ENCODE data around the gene ANKRD10.

ANKRD10 gene

GRCh38 chr13:110885516-110885915 is 29.4 kb downstream of the ANKRD10 start:
- DNase-seq, result no peak

- no peak for DNase-seq
Measured at GRCh38 chr13:110884517-110884916, 30.4 kb downstream of the ANKRD10 start.

- DNase-seq, result no peak
Measured at GRCh38 chr13:110883542-110883941, 31.3 kb downstream of the ANKRD10 start.

- DNase-seq, result peak; percentile 38
Measured at GRCh38 chr13:110882972-110883371, 31.9 kb downstream of the ANKRD10 start.

GRCh38 chr13:110881839-110882627 is 32.8 kb downstream of the ANKRD10 start:
- no peak for DNase-seq

GRCh38 chr13:110880627-110881026 is 34.2 kb downstream of the ANKRD10 start:
- DNase-seq, result no peak

GRCh38 chr13:110879482-110879881 is 35.4 kb downstream of the ANKRD10 start:
- DNase-seq, result no peak

GRCh38 chr13:110877737-110878258 is 37.1 kb downstream of the ANKRD10 start:
- no peak for DNase-seq

GRCh38 chr13:110876609-110877008 is 38.3 kb downstream of the ANKRD10 start:
- no peak for DNase-seq

- no peak for DNase-seq
Measured at GRCh38 chr13:110875241-110875640, 39.6 kb downstream of the ANKRD10 start.

GRCh38 chr13:110874508-110874960 is 40.3 kb downstream of the ANKRD10 start:
- DNase-seq, result peak; percentile 70

GRCh38 chr13:110873639-110874507 is 41.0 kb downstream of the ANKRD10 start:
- DNase-seq, result no peak

GRCh38 chr13:110872768-110873638 is 41.9 kb downstream of the ANKRD10 start:
- no peak for DNase-seq

- no peak for DNase-seq
Measured at GRCh38 chr13:110872034-110872767, 42.7 kb downstream of the ANKRD10 start.

GRCh38 chr13:110869805-110870706 is 44.8 kb downstream of the ANKRD10 start:
- DNase-seq, result peak; percentile 39

GRCh38 chr13:110869231-110869804 is 45.6 kb downstream of the ANKRD10 start:
- no peak for DNase-seq

- DNase-seq, result no peak
Measured at GRCh38 chr13:110868720-110869119, 46.1 kb downstream of the ANKRD10 start.

GRCh38 chr13:110867380-110867779 is 47.5 kb downstream of the ANKRD10 start:
- DNase-seq, result no peak

- no peak for DNase-seq
Measured at GRCh38 chr13:110866491-110867170, 48.2 kb downstream of the ANKRD10 start.

- DNase-seq, result no peak
Measured at GRCh38 chr13:110863685-110864084, 51.2 kb downstream of the ANKRD10 start.

Measured in activated CD4-positive, alpha-beta T cell treated with anti-CD3 and anti-CD28 coated beads, Interleukin-2, Interleukin-6, amounts not matched to agents 100 ng/mL and 50 ng/mL, durations not matched to agents 16 hours and 8 hours (primary cell).